ENCODE data around the gene MRPL38. TPM values are rescaled to one million over a fixed set of nuclear protein-coding genes. Genes with fewer than 3 reads are reported as not detected.
"Not testable (repeated sequence)": the region's sequence is repeated elsewhere in the genome, so short reads cannot be mapped to it uniquely, and the experiment has no call there.

The MRPL38 gene
- polyA plus RNA-seq, 3 donors: 27.8 to 44.1 (median 36.0) TPM

- no peaks in the 10 kb centered on the region for H4K20me1 ChIP-seq (ENCODE audit: insufficient read depth, low read length)
- H3K4me2 ChIP-seq (replicated peaks; ENCODE audit: extremely low read depth, low read length, poor library complexity, severe bottlenecking): no peak overlapping the region
- no peak overlapping the region for H3K9ac ChIP-seq (ENCODE audit: insufficient read depth, low read length, poor library complexity, severe bottlenecking)
- no peaks in the 10 kb centered on the region for H3K79me2 ChIP-seq (ENCODE audit: insufficient read depth, low read length)
- DNase-seq: no peak
- no peak overlapping the region for H3K27ac Mint-ChIP-seq
- H3K4me3 Mint-ChIP-seq: no peak overlapping the region
- H3K27me3 ChIP-seq (ENCODE audit: control insufficient read depth in 2 of 2, insufficient read depth in 2 of 2, low read length in 2 of 2): no peaks in the 10 kb centered on the region
- no peak overlapping the region for H2AFZ ChIP-seq (ENCODE audit: insufficient read depth, low read depth, low read length, poor library complexity, severe bottlenecking)
- no peak overlapping the region for H3K27ac ChIP-seq (ENCODE audit: low read depth in 1 of 2, low read length in 2 of 2)
- peaks cover 0 to 5% (median 3%) of the 10 kb centered on the region in 3 donors for H3K27me3 Mint-ChIP-seq (ENCODE audit: low read depth in 3 of 3)
- no peaks in the 10 kb centered on the region for H3K36me3 ChIP-seq (replicated peaks in 1 of 2; ENCODE audit: control insufficient read depth in 1 of 2, insufficient read depth in 2 of 2, low read length in 2 of 2)
- H3K36me3 Mint-ChIP-seq: no peaks in the 10 kb centered on the region
- intact Hi-C loops (cut with micrococcal nuclease): no loop called here
- peaks cover 3% of the 10 kb centered on the region in 2 donors for H3K4me1 ChIP-seq (ENCODE audit: control insufficient read depth in 1 of 2, insufficient read depth in 2 of 2, low read length in 2 of 2)
- WGBS (ENCODE audit: insufficient coverage): 95% methylated on average over 11 of the region's 23 CpGs
- H3K9me3 Mint-ChIP-seq: no peaks in the 10 kb centered on the region
- H3K4me3 ChIP-seq (replicated peaks in 1 of 3; ENCODE audit: low read depth in 2 of 3, low read length in 3 of 3): no peak overlapping the region
- H3K4me1 Mint-ChIP-seq: peaks cover 4% of the 10 kb centered on the region
- TF ChIP-seq CTCF (IDR thresholded peaks at IDR 0.05): no peak
- no peaks in the 10 kb centered on the region for H3K9me3 ChIP-seq (replicated peaks in 1 of 2; ENCODE audit: control insufficient read depth in 1 of 2, insufficient read depth in 1 of 2, low read length in 2 of 2)
Measured at GRCh38 chr17:75869282-75870141, 35.2 kb downstream of the MRPL38 start.

- H3K27ac ChIP-seq (ENCODE audit: low read depth in 1 of 2, low read length in 2 of 2); H3K9me3 ChIP-seq (replicated peaks in 1 of 2; ENCODE audit: control insufficient read depth in 1 of 2, insufficient read depth in 1 of 2, low read length in 2 of 2); H2AFZ ChIP-seq (ENCODE audit: insufficient read depth, low read depth, low read length, poor library complexity, severe bottlenecking); H3K36me3 ChIP-seq (replicated peaks in 1 of 2; ENCODE audit: control insufficient read depth in 1 of 2, insufficient read depth in 2 of 2, low read length in 2 of 2); H3K9me3 Mint-ChIP-seq; H3K4me1 ChIP-seq (ENCODE audit: control insufficient read depth in 1 of 2, insufficient read depth in 2 of 2, low read length in 2 of 2); H3K36me3 Mint-ChIP-seq; H3K4me2 ChIP-seq (replicated peaks; ENCODE audit: extremely low read depth, low read length, poor library complexity, severe bottlenecking); H3K79me2 ChIP-seq (ENCODE audit: insufficient read depth, low read length); intact Hi-C loops (cut with micrococcal nuclease); H3K4me3 Mint-ChIP-seq; DNase-seq; H3K27me3 Mint-ChIP-seq (ENCODE audit: low read depth in 3 of 3); H3K27ac Mint-ChIP-seq; H4K20me1 ChIP-seq (ENCODE audit: insufficient read depth, low read length); H3K27me3 ChIP-seq (ENCODE audit: control insufficient read depth in 2 of 2, insufficient read depth in 2 of 2, low read length in 2 of 2); H3K9ac ChIP-seq (ENCODE audit: insufficient read depth, low read length, poor library complexity, severe bottlenecking); H3K4me3 ChIP-seq (replicated peaks in 1 of 3; ENCODE audit: low read depth in 2 of 3, low read length in 3 of 3): not testable (repeated sequence)
- peaks cover 10% of the 10 kb centered on the region for H3K4me1 Mint-ChIP-seq
- 93% methylated on average over 7 of the region's 12 CpGs for WGBS (ENCODE audit: insufficient coverage)
Measured at GRCh38 chr17:75868730-75869281, 35.9 kb downstream of the MRPL38 start.

GRCh38 chr17:75865404-75866188 is 39.1 kb downstream of the MRPL38 start:
- H3K4me2 ChIP-seq (replicated peaks; ENCODE audit: extremely low read depth, low read length, poor library complexity, severe bottlenecking); DNase-seq; H3K36me3 ChIP-seq (replicated peaks in 1 of 2; ENCODE audit: control insufficient read depth in 1 of 2, insufficient read depth in 2 of 2, low read length in 2 of 2); H3K27me3 Mint-ChIP-seq (ENCODE audit: low read depth in 3 of 3); H3K27ac ChIP-seq (ENCODE audit: low read depth in 1 of 2, low read length in 2 of 2); H3K4me3 Mint-ChIP-seq; H3K9me3 Mint-ChIP-seq; H2AFZ ChIP-seq (ENCODE audit: insufficient read depth, low read depth, low read length, poor library complexity, severe bottlenecking); H3K9me3 ChIP-seq (replicated peaks in 1 of 2; ENCODE audit: control insufficient read depth in 1 of 2, insufficient read depth in 1 of 2, low read length in 2 of 2); H3K4me3 ChIP-seq (replicated peaks in 1 of 3; ENCODE audit: low read depth in 2 of 3, low read length in 3 of 3); H3K79me2 ChIP-seq (ENCODE audit: insufficient read depth, low read length); H3K36me3 Mint-ChIP-seq; H4K20me1 ChIP-seq (ENCODE audit: insufficient read depth, low read length); H3K27me3 ChIP-seq (ENCODE audit: control insufficient read depth in 2 of 2, insufficient read depth in 2 of 2, low read length in 2 of 2); H3K9ac ChIP-seq (ENCODE audit: insufficient read depth, low read length, poor library complexity, severe bottlenecking); intact Hi-C loops (cut with micrococcal nuclease): not testable (repeated sequence)
- Mint-ChIP-seq H3K27ac (peak overlapping the region in 2 of 7 donors; percentile 1 to 18), H3K4me1 (peaks cover 14% of the 10 kb centered on the region)
- peaks cover 8 to 17% of the 10 kb centered on the region in 2 donors for H3K4me1 ChIP-seq (ENCODE audit: control insufficient read depth in 1 of 2, insufficient read depth in 2 of 2, low read length in 2 of 2)
- 86% methylated on average over 9 of the region's 17 CpGs for WGBS (ENCODE audit: insufficient coverage)
